ENCODE results near the gene ELL. TPM values are rescaled to one million over a fixed set of nuclear protein-coding genes. Genes with fewer than 3 reads are reported as not detected.

ELL gene
- total RNA-seq, 1 experiment from 2014 or later: 14.6 TPM

GRCh38 chr19:18401580-18402112 is 120.2 kb downstream of the ELL start:
- H3K4me3 ChIP-seq: no peak overlapping the region
- ChIA-PET CTCF (interaction anchor here (0.7 kb wide), 1 partner anchor 14 kb away, joined by 3 read pairs; no protein-coding TSS in a partner anchor), POLR2A (ENCODE audit: unreplicated experiment) (no interaction called here)
- DNase-seq: peak; percentile 44 to 77
- no peaks in the 10 kb centered on the region for H4K20me1 ChIP-seq (ENCODE audit: insufficient read depth)
- H3K9me2 ChIP-seq (ENCODE audit: insufficient read depth): no peaks in the 10 kb centered on the region
- no peak overlapping the region for H3K4me2 ChIP-seq
- no peaks in the 10 kb centered on the region for H3K79me2 ChIP-seq (ENCODE audit: low read depth)
- H3K4me1 ChIP-seq (replicated peaks; ENCODE audit: insufficient read depth): peaks cover 25% of the 10 kb centered on the region
- no peaks in the 10 kb centered on the region for H3K36me3 ChIP-seq (ENCODE audit: low read depth)
- no peaks in the 10 kb centered on the region for H3K27me3 ChIP-seq (ENCODE audit: insufficient read depth, low read depth)
- H2AFZ ChIP-seq: no peak overlapping the region
- H3K9me3 ChIP-seq (ENCODE audit: insufficient read depth, low read depth): no peaks in the 10 kb centered on the region
- H3K27ac ChIP-seq: no peak overlapping the region
- intact Hi-C loops (cut with micrococcal nuclease; ENCODE audit: unreplicated experiment): no loop called here
- no peak for TF ChIP-seq EZH2 (IDR thresholded peaks at IDR 0.05; ENCODE audit: low read depth)
- peak; percentile 55 for TF ChIP-seq CTCF (conservative IDR thresholded peaks at IDR 0.05)
- peaks cover 35% of the 10 kb centered on the region; the same call in 1 of the 2 replicates for H3F3A ChIP-seq (ENCODE audit: insufficient read depth, low read depth)
- BruUV-seq (replicated peaks): no TSS peak

- peak; percentile 66 for DNase-seq
- no peak overlapping the region for H3K4me3 ChIP-seq
- H4K20me1 ChIP-seq (ENCODE audit: insufficient read depth): no peaks in the 10 kb centered on the region
- peaks cover 25% of the 10 kb centered on the region for H3K4me1 ChIP-seq (replicated peaks; ENCODE audit: insufficient read depth)
- no peaks in the 10 kb centered on the region for H3K9me2 ChIP-seq (ENCODE audit: insufficient read depth)
- intact Hi-C loops (cut with micrococcal nuclease; ENCODE audit: unreplicated experiment): no loop called here
- no TSS peak for BruUV-seq (replicated peaks)
- TF ChIP-seq CTCF (conservative IDR thresholded peaks at IDR 0.05): no peak
- TF ChIP-seq EZH2 (IDR thresholded peaks at IDR 0.05; ENCODE audit: low read depth): no peak
- peak overlapping the region; percentile 17; the same call in 1 of the 2 replicates for H3K27ac ChIP-seq
- H3K36me3 ChIP-seq (ENCODE audit: low read depth): no peaks in the 10 kb centered on the region
- no peak overlapping the region for H3K4me2 ChIP-seq
- peaks cover 35% of the 10 kb centered on the region; the same call in 1 of the 2 replicates for H3F3A ChIP-seq (ENCODE audit: insufficient read depth, low read depth)
- ChIA-PET POLR2A (ENCODE audit: unreplicated experiment) (interaction anchor here (0.6 kb wide), 1 partner anchor 13 kb away, joined by 13 read pairs; the partner anchor contains the start of gene GDF15), CTCF (interaction anchor here (0.6 kb wide), 1 partner anchor 12 kb away, joined by 7 read pairs; no protein-coding TSS in a partner anchor)
- H3K79me2 ChIP-seq (ENCODE audit: low read depth): no peaks in the 10 kb centered on the region
- no peak overlapping the region for H2AFZ ChIP-seq
- no peaks in the 10 kb centered on the region for H3K27me3 ChIP-seq (ENCODE audit: insufficient read depth, low read depth)
- no peaks in the 10 kb centered on the region for H3K9me3 ChIP-seq (ENCODE audit: insufficient read depth, low read depth)
Measured at GRCh38 chr19:18399008-18399407, 122.9 kb downstream of the ELL start.

DNA sequence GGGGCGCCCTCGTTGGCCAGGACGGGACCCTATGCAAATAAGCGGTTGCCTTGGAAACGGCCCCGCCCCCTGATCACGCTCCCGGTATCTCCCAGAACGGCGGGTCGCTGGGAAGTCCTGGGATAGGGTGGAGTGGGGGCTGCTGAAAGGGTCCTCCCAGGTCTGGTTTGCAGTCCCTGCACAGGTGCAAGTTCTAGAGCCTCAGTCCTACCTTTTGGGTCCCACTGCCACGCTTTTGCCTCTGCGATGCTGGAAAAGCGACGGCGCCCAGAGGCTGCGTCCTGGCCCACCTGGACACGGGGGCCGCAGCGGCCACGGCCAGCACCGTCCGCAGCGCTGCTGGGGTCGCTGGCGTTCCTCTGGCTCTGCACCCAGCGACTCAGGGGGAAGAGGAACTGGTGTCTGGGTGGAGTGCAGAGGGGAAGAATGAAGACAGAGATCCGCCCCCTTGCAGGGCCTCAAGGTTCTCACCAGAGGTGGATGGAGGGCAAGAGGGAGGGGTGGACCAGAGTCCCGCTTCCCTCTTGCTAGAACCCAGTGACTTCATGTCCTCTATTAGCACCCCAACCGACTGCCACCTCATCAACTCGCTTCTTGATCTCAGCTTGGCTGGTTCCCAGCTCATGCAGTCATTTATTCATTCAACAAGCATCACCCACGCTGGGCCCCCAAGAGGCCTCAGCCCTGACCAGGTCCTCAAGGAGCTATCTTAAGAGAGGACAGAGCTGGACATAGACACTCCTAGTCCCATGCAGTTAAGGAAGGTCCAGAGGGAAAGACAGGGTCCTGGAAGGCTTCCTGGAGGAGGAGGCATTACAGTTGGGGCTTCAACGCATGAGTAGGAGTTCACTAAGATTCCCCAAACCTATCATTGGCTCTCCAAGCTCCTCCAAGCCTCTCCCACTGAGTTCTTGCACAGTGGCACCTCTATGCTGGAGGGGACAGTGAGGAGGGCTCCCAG is 124.3 kb downstream of the ELL start, which contains the start of gene LRRC25:
Gene LRRC25, minus strand, starts transcription at position 381 of the 961 bp plus-strand sequence. CDS start 659 bp downstream, outside the sequence.
- H2AFZ ChIP-seq: no peak within 1 kb of the TSS
- DNase-seq: no peak
- intact Hi-C loops (cut with micrococcal nuclease; ENCODE audit: unreplicated experiment): no loop called here
- CTCF ChIA-PET: no interaction called here
- no peaks in the 10 kb centered on the region for H3K36me3 ChIP-seq (ENCODE audit: low read depth)
- H3K9me3 ChIP-seq (ENCODE audit: insufficient read depth, low read depth): no peaks in the 10 kb centered on the region
- no TSS peak for BruUV-seq (replicated peaks)
- no peaks in the 10 kb centered on the region for H3K27me3 ChIP-seq (ENCODE audit: insufficient read depth, low read depth)
- no peaks in the 10 kb centered on the region for H3K9me2 ChIP-seq (ENCODE audit: insufficient read depth)
- peaks cover 25% of the 10 kb centered on the region for H3K4me1 ChIP-seq (replicated peaks; ENCODE audit: insufficient read depth)
- POLR2A ChIA-PET (ENCODE audit: unreplicated experiment): no interaction called here
- no peak within 1 kb of the TSS for H3K4me3 ChIP-seq
- no peaks in the 10 kb centered on the region for H4K20me1 ChIP-seq (ENCODE audit: insufficient read depth)
- TF ChIP-seq CTCF (conservative IDR thresholded peaks at IDR 0.05): no peak
- TF ChIP-seq EZH2 (IDR thresholded peaks at IDR 0.05; ENCODE audit: low read depth): no peak
- H3K4me2 ChIP-seq: no peak within 1 kb of the TSS
- peaks cover 32% of the 10 kb centered on the region; the same call in 1 of the 2 replicates for H3F3A ChIP-seq (ENCODE audit: insufficient read depth, low read depth)
- no peak within 1 kb of the TSS for H3K27ac ChIP-seq
- no peaks in the 10 kb centered on the region for H3K79me2 ChIP-seq (ENCODE audit: low read depth)
